PC-9 (cell line): ENCODE results near the gene GALC. TPM values are rescaled to one million over a fixed set of nuclear protein-coding genes. Genes with fewer than 3 reads are reported as not detected.

Experiments used
- BruUV-seq: library from RNA; stranded (reverse); fragments of 400-500 nt; replicated peaks from 2 replicates; lab custom pipeline; 2021; lab: Mats Ljungman, UMichigan
- CTCF ChIA-PET: fragments of 300-600 bp; sonication (Branson Sonifier 250); formaldehyde crosslinking; loops from one replicate; lab custom pipeline; 2022; ENCODE audit warnings: antibody characterized with exemption; lab: Charles Lee
- POLR2A ChIA-PET: fragments of 300-600 bp; sonication (Branson Sonifier 250); formaldehyde crosslinking; loops from one replicate; lab custom pipeline; 2022; ENCODE audit warnings: antibody characterized with exemption; ENCODE audit not compliant: unreplicated experiment; lab: Charles Lee
- DNase-seq, 2 experiments: peaks; one replicate each; pipeline versions ENCODE4 v3.0.0 to v3.0.0-alpha.2; 2015 to 2022; ENCODE audit warnings: mixed read lengths in 1 of 2
- H2AFZ ChIP-seq: fragments of 200-600 bp; sonication (generic); 2 replicates; pipeline ENCODE4 v1.8.1; 2017; ENCODE audit warnings: antibody characterized with exemption
- H3F3A ChIP-seq: fragments of 200-600 bp; sonication (generic); 2 replicates; pipeline ENCODE4 v1.8.1; 2017; ENCODE audit warnings: antibody characterized with exemption, mild to moderate bottlenecking, low read depth; ENCODE audit not compliant: insufficient read depth
- H3K27ac ChIP-seq: fragments of 200-600 bp; sonication (generic); 2 replicates; pipeline ENCODE4 v1.6.1; 2016; ENCODE audit warnings: mixed run types
- H3K27me3 ChIP-seq: fragments of 200-600 bp; sonication (generic); 2 replicates; pipeline ENCODE4 v1.6.1; 2016; ENCODE audit warnings: low read depth, mixed run types; ENCODE audit not compliant: insufficient read depth
- H3K36me3 ChIP-seq: fragments of 200-600 bp; sonication (generic); 2 replicates; pipeline ENCODE4 v1.6.1; 2016; ENCODE audit warnings: low read depth, mixed run types
- H3K4me1 ChIP-seq: fragments of 200-600 bp; sonication (generic); replicated peaks from 2 replicates; pipeline ENCODE4 v1.6.1; 2016; ENCODE audit warnings: mixed run types; ENCODE audit not compliant: insufficient read depth
- H3K4me2 ChIP-seq: fragments of 200-600 bp; sonication (generic); 2 replicates; pipeline ENCODE4 v1.6.1; 2017; ENCODE audit warnings: mixed run types
- H3K4me3 ChIP-seq: fragments of 200-600 bp; sonication (generic); 2 replicates; pipeline ENCODE4 v1.6.1; 2016; ENCODE audit warnings: mixed run types
- H3K79me2 ChIP-seq: fragments of 200-600 bp; sonication (generic); 2 replicates; pipeline ENCODE4 v1.6.1; 2017; ENCODE audit warnings: low read depth, mixed run types
- H3K9me2 ChIP-seq: fragments of 200-600 bp; sonication (generic); 2 replicates; pipeline ENCODE4 v1.8.1; 2017; ENCODE audit warnings: mild to moderate bottlenecking; ENCODE audit not compliant: insufficient read depth
- H3K9me3 ChIP-seq: fragments of 200-600 bp; sonication (generic); 2 replicates; pipeline ENCODE4 v1.8.1; 2016; ENCODE audit warnings: low read depth; ENCODE audit not compliant: insufficient read depth
- H4K20me1 ChIP-seq: fragments of 200-600 bp; sonication (generic); 2 replicates; pipeline ENCODE4 v1.8.1; 2017; ENCODE audit not compliant: insufficient read depth
- CTCF ChIP-seq: fragments of 200-600 bp; sonication (generic); conservative IDR thresholded peaks from 2 replicates; pipeline ENCODE4 v1.6.1; 2017; ENCODE audit warnings: mixed run types, antibody characterized with exemption, mild to moderate bottlenecking, moderate library complexity
- EZH2 ChIP-seq: fragments of 200-600 bp; sonication (generic); IDR thresholded peaks from 2 replicates; pipeline ENCODE4 v1.8.0; 2017; ENCODE audit warnings: antibody characterized with exemption, low read depth
- intact Hi-C: fragments of 100-400 bp; cut with micrococcal nuclease; formaldehyde crosslinking; loops from one replicate; pipeline ENCODE4 v1.10.0; 2022; ENCODE audit not compliant: unreplicated experiment
- total RNA-seq: library from RNA; stranded (reverse); gene quantifications from 2 replicates; pipeline ENCODE4 v1.2.3, GENCODE V29; 2021

GALC gene
- total RNA-seq, 1 experiment from 2014 or later: 2.0 TPM

- ChIA-PET POLR2A (no interaction called here), CTCF (no interaction called here)
These were observed 16.5 kb upstream of the GALC start for GRCh38 chr14:88009486-88009885.

GRCh38 chr14:88008039-88008742, 15.2 kb upstream of the GALC start:
- ChIA-PET CTCF (no interaction called here), POLR2A (no interaction called here)
- intact Hi-C loops: no loop called here
- BruUV-seq: no TSS peak
- Histone ChIP-seq H3K27ac (no peak overlapping the region), H3K4me2 (no peak overlapping the region), H3K9me3 (no peaks in the 10 kb centered on the region), H3K4me3 (no peak overlapping the region), H3K36me3 (no peaks in the 10 kb centered on the region), H3K79me2 (no peaks in the 10 kb centered on the region), H3K9me2 (no peaks in the 10 kb centered on the region), H3F3A (no peaks in the 10 kb centered on the region), H2AFZ (no peak overlapping the region), H3K27me3 (0 out of 2 replicates have a peak, but pooled peaks cover 2% of the 10 kb centered on the region), H3K4me1 (no peaks in the 10 kb centered on the region), H4K20me1 (no peaks in the 10 kb centered on the region)
- no peak for DNase-seq
- no peak for TF ChIP-seq EZH2
- TF ChIP-seq CTCF: no peak

More at GRCh38 chr14:88009486-88009885, 16.5 kb upstream of the GALC start:
- no peaks in the 10 kb centered on the region for H3K79me2 ChIP-seq
- H3K36me3 ChIP-seq: no peaks in the 10 kb centered on the region
- intact Hi-C loops: no loop called here
- H3F3A ChIP-seq: no peaks in the 10 kb centered on the region
- no peak overlapping the region for H3K4me2 ChIP-seq
- no peak overlapping the region for H3K27ac ChIP-seq
- H3K27me3 ChIP-seq: 0 out of 2 replicates have a peak, but pooled peaks cover 2% of the 10 kb centered on the region
- no peak overlapping the region for H2AFZ ChIP-seq
- no peaks in the 10 kb centered on the region for H4K20me1 ChIP-seq
- no peaks in the 10 kb centered on the region for H3K4me1 ChIP-seq
- no peaks in the 10 kb centered on the region for H3K9me3 ChIP-seq
- TF ChIP-seq EZH2: no peak
- no peak for TF ChIP-seq CTCF
- BruUV-seq: no TSS peak
- no peak overlapping the region for H3K4me3 ChIP-seq
- no peaks in the 10 kb centered on the region for H3K9me2 ChIP-seq
- no peak for DNase-seq

GRCh38 chr14:88007608-88008007, 14.6 kb upstream of the GALC start:
- intact Hi-C loops: no loop called here
- no peaks in the 10 kb centered on the region for H3K4me1 ChIP-seq
- ChIA-PET POLR2A (no interaction called here), CTCF (no interaction called here)
- TF ChIP-seq CTCF (no peak), EZH2 (no peak)
- no peak for DNase-seq
- H3K27me3 ChIP-seq: 0 out of 2 replicates have a peak, but pooled peaks cover 2% of the 10 kb centered on the region
- no TSS peak for BruUV-seq
- H3K9me2 ChIP-seq: no peaks in the 10 kb centered on the region
- no peak overlapping the region for H3K27ac ChIP-seq
- no peaks in the 10 kb centered on the region for H3K79me2 ChIP-seq
- H3K4me2 ChIP-seq: no peak overlapping the region
- H2AFZ ChIP-seq: no peak overlapping the region
- H4K20me1 ChIP-seq: no peaks in the 10 kb centered on the region
- H3F3A ChIP-seq: no peaks in the 10 kb centered on the region
- H3K4me3 ChIP-seq: no peak overlapping the region
- no peaks in the 10 kb centered on the region for H3K36me3 ChIP-seq
- H3K9me3 ChIP-seq: no peaks in the 10 kb centered on the region
